Measurements from ENCODE around the gene HAO1. TPM values are rescaled to one million over a fixed set of nuclear protein-coding genes. Genes with fewer than 3 reads are reported as not detected.

The HAO1 gene
- total RNA-seq, 6 experiments from 2014 or later, result 132 to 243 (median 171) TPM

DNA sequence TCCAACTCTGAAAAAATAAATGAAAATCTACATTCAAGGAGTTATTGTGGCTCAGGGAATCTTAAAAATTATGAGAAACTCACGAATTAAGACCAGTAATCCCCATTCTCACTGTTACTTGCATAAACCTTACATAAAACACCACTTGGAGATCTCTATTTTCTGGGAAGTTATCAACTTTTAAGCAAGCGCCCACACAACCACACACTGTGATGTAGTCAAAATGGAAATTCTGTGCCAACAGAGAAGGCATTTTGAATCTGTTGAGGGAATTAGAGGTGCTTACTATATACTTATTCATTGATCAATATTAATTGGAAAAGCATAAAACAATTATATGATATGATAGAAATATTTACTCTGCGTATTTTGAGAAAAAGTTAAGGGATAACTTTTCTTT lies 58.7 kb downstream of the HAO1 start:
- H3K4me1 ChIP-seq, result peaks cover 0 to 26% (median 8%) of the 10 kb centered on the region in 4 donors
- no peak overlapping the region for H3K27ac ChIP-seq
- WGBS (ENCODE audit: insufficient coverage, low coverage, low lambda C conversion rate, missing lambda C conversion rate), result 78% methylated on average over 3 of the region's 3 CpGs
- H3K4me3 ChIP-seq, result no peak overlapping the region
- peaks cover 0 to 35% (median 16%) of the 10 kb centered on the region in 4 donors for H3K36me3 ChIP-seq
- H3K27me3 ChIP-seq, result no peaks in the 10 kb centered on the region
- no peak for DNase-seq
- ATAC-seq, result no peak
- no peaks in the 10 kb centered on the region for H3K9me3 ChIP-seq
- TF ChIP-seq, protein P1, sequence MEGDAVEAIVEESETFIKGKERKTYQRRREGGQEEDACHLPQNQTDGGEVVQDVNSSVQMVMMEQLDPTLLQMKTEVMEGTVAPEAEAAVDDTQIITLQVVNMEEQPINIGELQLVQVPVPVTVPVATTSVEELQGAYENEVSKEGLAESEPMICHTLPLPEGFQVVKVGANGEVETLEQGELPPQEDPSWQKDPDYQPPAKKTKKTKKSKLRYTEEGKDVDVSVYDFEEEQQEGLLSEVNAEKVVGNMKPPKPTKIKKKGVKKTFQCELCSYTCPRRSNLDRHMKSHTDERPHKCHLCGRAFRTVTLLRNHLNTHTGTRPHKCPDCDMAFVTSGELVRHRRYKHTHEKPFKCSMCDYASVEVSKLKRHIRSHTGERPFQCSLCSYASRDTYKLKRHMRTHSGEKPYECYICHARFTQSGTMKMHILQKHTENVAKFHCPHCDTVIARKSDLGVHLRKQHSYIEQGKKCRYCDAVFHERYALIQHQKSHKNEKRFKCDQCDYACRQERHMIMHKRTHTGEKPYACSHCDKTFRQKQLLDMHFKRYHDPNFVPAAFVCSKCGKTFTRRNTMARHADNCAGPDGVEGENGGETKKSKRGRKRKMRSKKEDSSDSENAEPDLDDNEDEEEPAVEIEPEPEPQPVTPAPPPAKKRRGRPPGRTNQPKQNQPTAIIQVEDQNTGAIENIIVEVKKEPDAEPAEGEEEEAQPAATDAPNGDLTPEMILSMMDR (IDR thresholded peaks at IDR 0.05), result no peak
- TF ChIP-seq POLR2A (IDR thresholded peaks at IDR 0.05), result no peak
- intact Hi-C loops (cut with DNase I), result no loop called here

- 9% methylated on average over 5 of the region's 5 CpGs for WGBS (ENCODE audit: insufficient coverage, low coverage, low lambda C conversion rate, missing lambda C conversion rate)
- no peaks in the 10 kb centered on the region for H3K27me3 ChIP-seq
- intact Hi-C loops (cut with DNase I), result loop anchor here in 1 of 2 donors (10.0 kb wide), 1 partner anchor 45 kb away; no protein-coding TSS in a partner anchor
- ATAC-seq (peak; percentile 81 to 89 (median 81)), DNase-seq (no peak)
- no peaks in the 10 kb centered on the region for H3K9me3 ChIP-seq
- peaks cover 0 to 26% (median 8%) of the 10 kb centered on the region in 4 donors for H3K4me1 ChIP-seq
- no peak overlapping the region for H3K4me3 ChIP-seq
- H3K36me3 ChIP-seq, result peaks cover 0 to 24% (median 9%) of the 10 kb centered on the region in 4 donors
- H3K27ac ChIP-seq, result peak overlapping the region; percentile 3 to 22 (median 9)
- TF ChIP-seq, protein P1 (IDR thresholded peaks at IDR 0.05), result no peak
- no peak for TF ChIP-seq POLR2A (IDR thresholded peaks at IDR 0.05)
Observed at GRCh38 chr20:7879883-7880282, 60.4 kb downstream of the HAO1 start.

DNA sequence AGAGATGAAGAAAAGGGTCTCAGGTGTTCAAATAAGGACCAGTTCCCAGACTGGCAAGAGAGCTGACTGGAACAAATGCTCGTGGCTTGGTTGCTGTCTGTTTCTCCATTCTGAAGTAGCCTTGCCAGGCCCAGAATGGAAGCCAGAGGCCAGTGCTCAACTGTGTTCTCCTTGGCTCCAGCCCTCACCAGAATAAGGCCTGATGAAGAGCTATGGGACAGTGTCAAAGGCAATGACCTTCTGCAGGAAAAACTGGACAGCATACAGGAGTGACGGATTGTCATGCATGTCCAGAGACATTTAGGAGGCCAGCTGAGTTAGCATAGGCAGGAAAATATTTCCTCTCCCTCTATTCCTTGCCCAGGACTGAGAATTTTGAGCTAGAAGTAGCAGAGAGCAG lies 72.2 kb downstream of the HAO1 start:
- TF ChIP-seq POLR2A (IDR thresholded peaks at IDR 0.05), result no peak
- TF ChIP-seq, protein P1 (IDR thresholded peaks at IDR 0.05), result no peak
- H3K36me3 ChIP-seq, result no peaks in the 10 kb centered on the region
- peaks cover 0 to 21% (median 3%) of the 10 kb centered on the region in 4 donors for H3K4me1 ChIP-seq
- 33% methylated on average over 2 of the region's 2 CpGs for WGBS (ENCODE audit: insufficient coverage, low coverage, low lambda C conversion rate, missing lambda C conversion rate)
- DNase-seq (no peak), ATAC-seq (peak; percentile 20 to 54 (median 39))
- H3K27ac ChIP-seq, result peak overlapping the region in 1 of 3 donors; percentile 73
- H3K4me3 ChIP-seq, result no peak overlapping the region
- intact Hi-C loops (cut with DNase I), result no loop called here
- H3K9me3 ChIP-seq, result no peaks in the 10 kb centered on the region
- no peaks in the 10 kb centered on the region for H3K27me3 ChIP-seq

GRCh38 chr20:7866285-7866684 lies 74.0 kb downstream of the HAO1 start:
- Histone ChIP-seq H3K27me3 (no peaks in the 10 kb centered on the region), H3K4me1 (peaks cover 0 to 21% (median 3%) of the 10 kb centered on the region in 4 donors), H3K27ac (peak overlapping the region; percentile 50 to 73 (median 70)), H3K9me3 (no peaks in the 10 kb centered on the region), H3K4me3 (no peak overlapping the region), H3K36me3 (no peaks in the 10 kb centered on the region)
- DNase-seq, result peak; percentile 57 to 79 (median 64)
- peak; percentile 74 to 91 (median 87) for ATAC-seq
- WGBS (ENCODE audit: insufficient coverage, low coverage, low lambda C conversion rate, missing lambda C conversion rate), result 25% methylated on average over 11 of the region's 11 CpGs
- intact Hi-C loops (cut with DNase I), result no loop called here
- TF ChIP-seq, protein P1 (IDR thresholded peaks at IDR 0.05), result no peak
- TF ChIP-seq POLR2A (IDR thresholded peaks at IDR 0.05), result peak; percentile 13

Data from right lobe of liver (tissue), 6 donors.